H1 (cell line): ENCODE data around the gene SH3D19. TPM values are rescaled to one million over a fixed set of nuclear protein-coding genes. Genes with fewer than 3 reads are reported as not detected.

Experiments
- CTCF ChIA-PET: fragments of 300-600 bp; sonication (Branson Sonifier 250); formaldehyde crosslinking; loops from one replicate; lab custom pipeline; 2021; ENCODE audit not compliant: partially characterized antibody; lab: Charles Lee
- POLR2A ChIA-PET: fragments of 300-600 bp; sonication (Branson Sonifier 250); formaldehyde crosslinking; loops from one replicate; lab custom pipeline; 2021; ENCODE audit warnings: inconsistent platforms; ENCODE audit not compliant: partially characterized antibody; lab: Charles Lee
- DNase-seq, 2 experiments: peaks; one replicate each; pipeline versions ENCODE4 v3.0.0 to v3.0.0-alpha.2; 2010 to 2022; ENCODE audit warnings: low spot score in 2 of 2, low read depth in 1 of 2, mixed read lengths in 1 of 2
- FAIRE-seq: peaks from 2 replicates; lab custom pipeline; 2011; peaks lifted over from hg19 to GRCh38; lab: Jason Lieb, UNC
- H2AFZ ChIP-seq: 2 replicates; pipeline ENCODE4 v1.8.1; 2012; ENCODE audit warnings: low read length, inconsistent platforms
- H2AK5ac ChIP-seq: 2 replicates; pipeline ENCODE4 v1.6.1; 2013; ENCODE audit warnings: low read depth, low read length
- H2BK120ac ChIP-seq: replicated peaks from 2 replicates; pipeline ENCODE3; 2013; ENCODE audit warnings: low read depth, low read length, inconsistent platforms
- H2BK12ac ChIP-seq: 2 replicates; pipeline ENCODE4 v1.6.1; 2013; ENCODE audit warnings: low read depth, low read length
- H2BK15ac ChIP-seq: 2 replicates; pipeline ENCODE4 v1.6.1; 2013; ENCODE audit warnings: low read length
- H2BK20ac ChIP-seq: 2 replicates; pipeline ENCODE4 v1.6.1; 2013; ENCODE audit warnings: low read length
- H2BK5ac ChIP-seq: 2 replicates; pipeline ENCODE4 v1.6.1; 2013; ENCODE audit warnings: low read depth, low read length
- H3K14ac ChIP-seq: 2 replicates; pipeline ENCODE4 v1.6.1; 2013; ENCODE audit warnings: inconsistent platforms; ENCODE audit not compliant: insufficient read length
- H3K18ac ChIP-seq: 2 replicates; pipeline ENCODE4 v1.6.1; 2013; ENCODE audit warnings: low read length; ENCODE audit errors: extremely low read depth
- H3K23ac ChIP-seq: 2 replicates; pipeline ENCODE4 v1.6.1; 2013; ENCODE audit warnings: inconsistent platforms; ENCODE audit not compliant: insufficient read length
- H3K23me2 ChIP-seq: 2 replicates; pipeline ENCODE4 v1.6.1; 2013; ENCODE audit warnings: low read depth, low read length
- H3K27ac ChIP-seq: 2 replicates; pipeline ENCODE4 v1.6.1; 2011; ENCODE audit warnings: low read depth, low read length, inconsistent platforms
- H3K27me3 ChIP-seq, 4 experiments: replicated peaks in 1 of 4; 1 replicate in 1 of 4; 2 replicates in 3 of 4; pipeline versions ENCODE4 v1.6.1 to v1.8.1; 2011 to 2013; ENCODE audit warnings: low read length in 3 of 4, mild to moderate bottlenecking in 3 of 4, inconsistent platforms in 2 of 4, mixed read lengths in 2 of 4, moderate library complexity in 1 of 4; ENCODE audit not compliant: control insufficient read depth in 3 of 4, insufficient read depth in 3 of 4; ENCODE audit errors: extremely low read depth in 1 of 4
- H3K36me3 ChIP-seq, 4 experiments: 2 replicates each; pipeline versions ENCODE4 v1.6.1 to v1.8.1; 2011 to 2013; ENCODE audit warnings: mild to moderate bottlenecking in 4 of 4, low read length in 3 of 4, moderate library complexity in 2 of 4, control low read depth in 1 of 4, inconsistent platforms in 1 of 4; ENCODE audit not compliant: insufficient read depth in 4 of 4, control insufficient read depth in 2 of 4
- H3K4ac ChIP-seq: replicated peaks from 2 replicates; pipeline ENCODE3; 2013; ENCODE audit warnings: low read length, low read depth, mixed read lengths, inconsistent platforms; ENCODE audit not compliant: insufficient read length
- H3K4me1 ChIP-seq, 4 experiments: replicated peaks in 1 of 4; 1 replicate in 1 of 4; 2 replicates in 3 of 4; pipeline versions ENCODE4 v1.6.1 to v1.8.1; 2011 to 2013; ENCODE audit warnings: low read length in 3 of 4, inconsistent platforms in 2 of 4, mixed read lengths in 1 of 4; ENCODE audit not compliant: insufficient read depth in 4 of 4, control insufficient read depth in 3 of 4
- H3K4me2 ChIP-seq, 2 experiments: 2 replicates each; pipeline versions ENCODE4 v1.6.1 to v1.8.1; 2011 to 2013; ENCODE audit warnings: low read depth in 2 of 2, low read length in 2 of 2, control low read depth in 1 of 2, inconsistent platforms in 1 of 2, mild to moderate bottlenecking in 1 of 2; ENCODE audit not compliant: insufficient read depth in 1 of 2
- H3K4me3 ChIP-seq, 4 experiments: fragments of 200-600, 300-600 bp in 1 of 4; sonication (generic), shearing (Covaris generic), sonication (Bioruptor Twin) in 1 of 4; 2 replicates each; pipeline versions ENCODE4 v1.5.1 to v1.8.1; 2011 to 2016; ENCODE audit warnings: low read length in 4 of 4, low read depth in 3 of 4, control low read depth in 2 of 4, inconsistent platforms in 2 of 4, mild to moderate bottlenecking in 2 of 4, mixed read lengths in 1 of 4, moderate library complexity in 1 of 4; ENCODE audit not compliant: insufficient read depth in 2 of 4; ENCODE audit errors: extremely low read depth in 1 of 4
- H3K56ac ChIP-seq: replicated peaks from 2 replicates; pipeline ENCODE3; 2013; ENCODE audit warnings: low read depth, mild to moderate bottlenecking, mixed read lengths, low read length, inconsistent platforms; ENCODE audit not compliant: insufficient read length
- H3K79me1 ChIP-seq: 2 replicates; pipeline ENCODE4 v1.6.1; 2013; ENCODE audit warnings: low read depth, low read length, control low read depth
- H3K79me2 ChIP-seq, 2 experiments: 2 replicates each; pipeline versions ENCODE4 v1.6.1 to v1.8.1; 2012 to 2013; ENCODE audit warnings: low read length in 2 of 2, mild to moderate bottlenecking in 2 of 2, inconsistent platforms in 1 of 2; ENCODE audit not compliant: insufficient read depth in 2 of 2, control insufficient read depth in 1 of 2
- H3K9ac ChIP-seq, 4 experiments: replicated peaks in 1 of 4; 1 replicate in 1 of 4; 2 replicates in 3 of 4; pipeline versions ENCODE4 v1.6.1 to v1.8.1; 2011 to 2013; ENCODE audit warnings: low read depth in 3 of 4, low read length in 3 of 4, control low read depth in 2 of 4, mild to moderate bottlenecking in 2 of 4, moderate library complexity in 2 of 4, inconsistent platforms in 1 of 4; ENCODE audit errors: extremely low read depth in 1 of 4
- H3K9me3 ChIP-seq, 2 experiments: 2 replicates each; pipeline versions ENCODE4 v1.6.1 to v1.8.1; 2012 to 2013; ENCODE audit warnings: mild to moderate bottlenecking in 2 of 2, moderate library complexity in 2 of 2, control low read depth in 1 of 2, inconsistent platforms in 1 of 2, low read depth in 1 of 2, low read length in 1 of 2, mixed read lengths in 1 of 2; ENCODE audit not compliant: insufficient read depth in 2 of 2
- H4K20me1 ChIP-seq, 2 experiments: replicated peaks in 1 of 2; 2 replicates each; pipeline versions ENCODE3 to v1.8.1; 2011 to 2013; ENCODE audit warnings: inconsistent platforms in 2 of 2, low read length in 2 of 2, mild to moderate bottlenecking in 1 of 2; ENCODE audit not compliant: insufficient read depth in 2 of 2, control insufficient read depth in 1 of 2
- H4K5ac ChIP-seq: 2 replicates; pipeline ENCODE4 v1.6.1; 2013; ENCODE audit warnings: low read length, low read depth, mixed read lengths, inconsistent platforms; ENCODE audit not compliant: insufficient read length
- H4K8ac ChIP-seq: 2 replicates; pipeline ENCODE4 v1.8.0; 2013; ENCODE audit warnings: mild to moderate bottlenecking, moderate library complexity, low read length, inconsistent platforms; ENCODE audit not compliant: insufficient read depth; ENCODE audit errors: extremely low read depth
- H4K91ac ChIP-seq: replicated peaks from 2 replicates; pipeline ENCODE3; 2013; ENCODE audit warnings: low read length, mixed read lengths, inconsistent platforms; ENCODE audit not compliant: insufficient read length
- BCL11A ChIP-seq, 2 experiments: IDR thresholded peaks; one replicate each; pipeline ENCODE4 v1.6.1; 2011; ENCODE audit warnings: low read depth in 2 of 2, low read length in 2 of 2, mild to moderate bottlenecking in 2 of 2
- CEBPB ChIP-seq: IDR thresholded peaks from 2 replicates; pipeline ENCODE4 v1.6.1; 2012; ENCODE audit warnings: low read depth, low read length
- GABPA ChIP-seq: IDR thresholded peaks from 2 replicates; pipeline ENCODE4 v1.6.1; 2011; ENCODE audit warnings: mild to moderate bottlenecking, low read length, moderate library complexity, borderline replicate concordance; ENCODE audit not compliant: insufficient read depth
- JUN ChIP-seq: IDR thresholded peaks from 2 replicates; pipeline ENCODE4 v1.6.1; 2011; ENCODE audit warnings: low read depth, mild to moderate bottlenecking, improper control_type of control experiment, low read length
- KDM4A ChIP-seq: IDR thresholded peaks from one replicate; pipeline ENCODE4 v1.7.1; 2012; ENCODE audit warnings: low read depth, mild to moderate bottlenecking, moderate library complexity, low read length, inconsistent platforms; ENCODE audit not compliant: severe bottlenecking
- MAFK ChIP-seq: IDR thresholded peaks from 2 replicates; pipeline ENCODE4 v1.6.1; 2012; ENCODE audit warnings: low read depth, mild to moderate bottlenecking, improper control_type of control experiment, low read length
- RXRA ChIP-seq: IDR thresholded peaks from 2 replicates; pipeline ENCODE4 v1.6.1; 2011; ENCODE audit warnings: low read depth, mild to moderate bottlenecking, low read length, moderate library complexity; ENCODE audit not compliant: insufficient read depth
- SIRT6 ChIP-seq: IDR thresholded peaks from one replicate; pipeline ENCODE4 v1.7.1; 2012; ENCODE audit warnings: low read length, inconsistent platforms
- SP1 ChIP-seq: IDR thresholded peaks from 2 replicates; pipeline ENCODE4 v1.6.1; 2011; ENCODE audit warnings: low read depth, low read length
- SP4 ChIP-seq: IDR thresholded peaks from 2 replicates; pipeline ENCODE4 v1.6.1; 2012; ENCODE audit warnings: low read length, inconsistent platforms
- TAF1 ChIP-seq: IDR thresholded peaks from 2 replicates; pipeline ENCODE4 v1.6.1; 2011; ENCODE audit warnings: mild to moderate bottlenecking, low read depth, low read length
- TCF12 ChIP-seq: IDR thresholded peaks from 2 replicates; pipeline ENCODE4 v1.6.1; 2011; ENCODE audit warnings: low read depth, mild to moderate bottlenecking, low read length
- TEAD4 ChIP-seq: IDR thresholded peaks from 2 replicates; pipeline ENCODE4 v1.6.1; 2012; ENCODE audit warnings: low read depth, low read length, inconsistent platforms, mixed read lengths
- YY1 ChIP-seq: IDR thresholded peaks from 2 replicates; pipeline ENCODE4 v1.6.1; 2011; ENCODE audit warnings: low read depth, mild to moderate bottlenecking, low read length
- WGBS, 2 experiments: shearing (Covaris generic) in 1 of 2; methylation state at CpG; one replicate each; pipeline versions ENCODE4 v1.1.6 to v1.1.7; 2013 to 2015; ENCODE audit warnings: low lambda C conversion rate in 2 of 2, mixed read lengths in 2 of 2, inconsistent platforms in 1 of 2, low coverage in 1 of 2, missing lambda C conversion rate in 1 of 2; ENCODE audit not compliant: insufficient replicate concordance in 2 of 2, insufficient coverage in 1 of 2, insufficient read length in 1 of 2; ENCODE audit errors: extremely low coverage in 1 of 2, missing lambda C conversion rate in 1 of 2; 5-methylcytosine and 5-hydroxymethylcytosine counted together
- polyA plus RNA-seq, 7 experiments: library from polyadenylated mRNA; depleted of rRNA in 3 of 7; stranded (reverse) in 5 of 7; unstranded in 2 of 7; fragments of >200 nt in 5 of 7; fragments of 200-250 nt in 2 of 7; gene quantifications; 1 replicate in 5 of 7; 2 replicates in 1 of 7; 4 replicates in 1 of 7; pipeline versions ENCODE4 v1.2.1 to v1.2.3, GENCODE V29; 2011 to 2013; ENCODE audit warnings: missing spikeins in 2 of 7, mixed read lengths in 2 of 7
- total RNA-seq: library from RNA; stranded (reverse); fragmentation: NEBNext Ultra II Directional; extraction: Animal tissue kit (Norgen Biotek cat#: 25700); gene quantifications from 2 replicates; pipeline ENCODE4 v1.2.1, GENCODE V29; 2021

Gene SH3D19
- total and polyA plus RNA-seq, 2 of the 8 experiments (the other 6 are each of a cell fraction or from before 2014, with no cell fraction given): 11.7 to 51.3 TPM

GRCh38 chr4:151147000-151147399 is 178.4 kb downstream of the SH3D19 start:
- H3K14ac ChIP-seq: no peak overlapping the region
- DNase-seq: no peak
- no peak overlapping the region for H2BK120ac ChIP-seq
- H2BK12ac ChIP-seq: no peak overlapping the region
- H4K5ac ChIP-seq: no peak overlapping the region
- TF ChIP-seq TEAD4 (no peak), RXRA (no peak), TAF1 (no peak), TCF12 (no peak), MAFK (no peak), YY1 (no peak), KDM4A (no peak), CEBPB (no peak), JUN (no peak), GABPA (no peak), BCL11A (IDR thresholded peaks at IDR 0.05; ENCODE audit: low read depth in 2 of 2, low read length in 2 of 2) (no peak), SP4 (no peak), SIRT6 (no peak), SP1 (no peak)
- no peak overlapping the region for H3K4ac ChIP-seq
- H3K4me1 ChIP-seq: peaks cover 0 to 4% (median 0%) of the 10 kb centered on the region in 4 experiments; a peak in 1 of 7 replicates
- H2BK5ac ChIP-seq: no peak overlapping the region
- H3K9me3 ChIP-seq: no peaks in the 10 kb centered on the region
- no peaks in the 10 kb centered on the region for H3K79me1 ChIP-seq
- no peak overlapping the region for H4K91ac ChIP-seq
- no peaks in the 10 kb centered on the region for H3K23me2 ChIP-seq
- H2BK20ac ChIP-seq: no peak overlapping the region
- H2AK5ac ChIP-seq: no peak overlapping the region
- H2BK15ac ChIP-seq: no peak overlapping the region
- H3K27me3 ChIP-seq: no peaks in the 10 kb centered on the region
- no peaks in the 10 kb centered on the region for H4K20me1 ChIP-seq
- 88% methylated on average over 3 of the region's 3 CpGs; no CpG with 5 or more reads in 1 of the 2 experiments for WGBS, 2 experiments
- no peak overlapping the region for H3K4me2 ChIP-seq
- H3K18ac ChIP-seq: no peak overlapping the region
- CTCF ChIA-PET: no interaction called here
- H3K23ac ChIP-seq: no peak overlapping the region
- no peak overlapping the region for H3K4me3 ChIP-seq
- no peak overlapping the region for H3K9ac ChIP-seq
- POLR2A ChIA-PET: no interaction called here
- H2AFZ ChIP-seq: no peak overlapping the region
- H3K36me3 ChIP-seq: peaks cover 0 to 17% (median 10%) of the 10 kb centered on the region in 4 experiments; a peak in 6 of 8 replicates
- no peak overlapping the region for H3K56ac ChIP-seq
- no peaks in the 10 kb centered on the region for H3K79me2 ChIP-seq
- no peak for FAIRE-seq
- H4K8ac ChIP-seq: no peak overlapping the region
- no peak overlapping the region for H3K27ac ChIP-seq
